Endothelial cell of umbilical vein (primary cell): ENCODE results near the gene RPRM.

Experiments used
- EZH2 ChIP-seq: IDR thresholded peaks from 2 replicates; pipeline ENCODE4 v1.6.1; 2012; ENCODE audit warnings: borderline replicate concordance, low read depth, mild to moderate bottlenecking, moderate library complexity, low read length, inconsistent platforms; ENCODE audit not compliant: severe bottlenecking
- FOS ChIP-seq: IDR thresholded peaks from 2 replicates; pipeline ENCODE4 v1.6.1; 2011; ENCODE audit warnings: mild to moderate bottlenecking, low read length, moderate library complexity, borderline replicate concordance; ENCODE audit not compliant: insufficient read depth
- JUN ChIP-seq: IDR thresholded peaks from 2 replicates; pipeline ENCODE4 v1.6.1; 2011; ENCODE audit warnings: borderline replicate concordance, low read depth; ENCODE audit not compliant: insufficient read length, insufficient read depth
- POLR2A ChIP-seq: IDR thresholded peaks from 2 replicates; pipeline ENCODE4 v1.6.1; 2012; ENCODE audit warnings: low read depth, mild to moderate bottlenecking, control low read depth, low read length
- POLR2AphosphoS5 ChIP-seq: IDR thresholded peaks from 2 replicates; pipeline ENCODE4 v1.6.1; 2012; ENCODE audit warnings: low read depth, mild to moderate bottlenecking, control low read depth, low read length, moderate library complexity; ENCODE audit not compliant: insufficient read depth
- TF ChIP-seq, protein P1 (sequence below), 2 donors: IDR thresholded peaks; 1 replicate in 1 of 2; 2 replicates in 1 of 2; pipeline ENCODE4 v1.5.1; 2011; ENCODE audit warnings: low read length in 2 of 2, mild to moderate bottlenecking in 2 of 2, moderate library complexity in 2 of 2, control low read depth in 1 of 2, inconsistent platforms in 1 of 2, low read depth in 1 of 2; ENCODE audit not compliant: insufficient read depth in 1 of 2; ENCODE audit errors: extremely low read depth in 1 of 2

DNA sequence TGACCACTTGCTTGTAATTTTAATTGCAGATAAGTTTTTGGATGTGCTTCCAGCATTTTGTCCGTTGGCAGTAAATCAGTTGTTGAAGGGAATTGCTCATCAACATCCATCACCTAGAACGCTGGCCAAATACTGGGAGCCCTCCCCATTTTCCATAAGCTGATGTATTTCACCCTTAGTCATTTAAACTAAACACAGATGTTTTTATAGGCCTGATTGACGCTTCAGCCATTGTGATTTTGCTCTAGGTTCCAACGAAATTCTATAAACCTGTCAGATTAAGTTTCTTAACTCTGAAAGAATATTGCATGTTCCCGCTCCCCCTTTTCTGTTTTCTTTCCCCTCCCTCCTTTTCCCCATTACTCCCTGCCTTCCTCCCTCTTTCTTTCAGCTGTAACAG, 1.0 kb upstream of the RPRM start:
- TF ChIP-seq, protein P1, sequence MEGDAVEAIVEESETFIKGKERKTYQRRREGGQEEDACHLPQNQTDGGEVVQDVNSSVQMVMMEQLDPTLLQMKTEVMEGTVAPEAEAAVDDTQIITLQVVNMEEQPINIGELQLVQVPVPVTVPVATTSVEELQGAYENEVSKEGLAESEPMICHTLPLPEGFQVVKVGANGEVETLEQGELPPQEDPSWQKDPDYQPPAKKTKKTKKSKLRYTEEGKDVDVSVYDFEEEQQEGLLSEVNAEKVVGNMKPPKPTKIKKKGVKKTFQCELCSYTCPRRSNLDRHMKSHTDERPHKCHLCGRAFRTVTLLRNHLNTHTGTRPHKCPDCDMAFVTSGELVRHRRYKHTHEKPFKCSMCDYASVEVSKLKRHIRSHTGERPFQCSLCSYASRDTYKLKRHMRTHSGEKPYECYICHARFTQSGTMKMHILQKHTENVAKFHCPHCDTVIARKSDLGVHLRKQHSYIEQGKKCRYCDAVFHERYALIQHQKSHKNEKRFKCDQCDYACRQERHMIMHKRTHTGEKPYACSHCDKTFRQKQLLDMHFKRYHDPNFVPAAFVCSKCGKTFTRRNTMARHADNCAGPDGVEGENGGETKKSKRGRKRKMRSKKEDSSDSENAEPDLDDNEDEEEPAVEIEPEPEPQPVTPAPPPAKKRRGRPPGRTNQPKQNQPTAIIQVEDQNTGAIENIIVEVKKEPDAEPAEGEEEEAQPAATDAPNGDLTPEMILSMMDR (IDR thresholded peaks at IDR 0.05; ENCODE audit: extremely low read depth in 1 of 2, insufficient read depth in 1 of 2, low read depth in 1 of 2, low read length in 2 of 2) = no peak
- no peak for TF ChIP-seq POLR2A
- TF ChIP-seq POLR2AphosphoS5 = no peak
- TF ChIP-seq EZH2 = no peak
- no peak for TF ChIP-seq FOS
- TF ChIP-seq JUN = no peak
